ENCODE results near the gene ZMIZ1. TPM values are rescaled to one million over a fixed set of nuclear protein-coding genes. Genes with fewer than 3 reads are reported as not detected.
A peak's percentile ranks its signal among the peaks of the same experiment; 100 is the strongest.

ZMIZ1 gene
- total RNA-seq, 1 donor from 2014 or later, result 85.2 TPM

DNA sequence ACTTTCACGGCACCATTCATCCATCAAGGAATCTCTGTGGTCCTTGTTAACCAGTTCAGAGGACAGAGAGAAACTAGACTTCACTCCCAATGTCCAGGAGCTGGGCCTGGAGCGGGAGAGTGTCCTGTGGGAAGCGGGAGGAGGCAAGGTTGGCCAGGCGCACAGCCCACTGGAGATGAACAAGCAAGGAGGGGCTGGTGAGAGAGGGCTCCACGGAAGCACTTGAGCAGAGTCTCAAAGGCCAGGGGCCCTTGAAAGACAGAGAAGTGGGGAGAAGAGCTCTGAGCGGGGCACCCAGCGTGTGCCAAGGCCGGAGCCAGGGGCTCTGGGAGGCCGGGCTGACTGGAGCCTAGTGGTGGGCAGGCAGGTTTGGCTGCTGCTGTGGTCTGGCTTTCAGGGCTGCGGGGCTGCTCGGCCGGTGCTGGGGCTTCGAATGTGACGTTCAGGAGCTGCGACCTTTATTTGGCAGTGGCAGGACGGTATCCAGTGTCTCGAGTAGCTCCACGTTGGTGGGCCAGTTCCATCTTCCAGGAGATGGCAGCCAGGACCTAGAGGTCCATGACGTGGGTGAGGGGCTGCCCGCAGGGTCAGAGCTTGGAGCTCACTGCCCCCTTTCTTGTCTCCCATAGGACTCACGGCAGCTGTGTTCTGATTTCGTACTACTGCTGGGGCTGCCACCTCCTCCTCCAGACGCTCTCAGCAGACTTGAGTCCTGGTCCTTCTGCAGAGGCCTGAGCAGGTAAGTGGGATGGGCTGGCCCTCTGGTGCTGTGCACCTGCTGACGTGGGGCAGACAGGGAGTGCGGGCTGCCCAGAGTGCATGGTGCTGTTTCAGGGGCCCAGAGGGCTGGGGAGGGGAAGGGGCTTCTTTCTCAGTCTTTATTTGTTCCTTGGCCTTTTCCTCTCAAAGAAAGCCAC is 49.8 kb downstream of the ZMIZ1 start:
- TF ChIP-seq, protein P1, sequence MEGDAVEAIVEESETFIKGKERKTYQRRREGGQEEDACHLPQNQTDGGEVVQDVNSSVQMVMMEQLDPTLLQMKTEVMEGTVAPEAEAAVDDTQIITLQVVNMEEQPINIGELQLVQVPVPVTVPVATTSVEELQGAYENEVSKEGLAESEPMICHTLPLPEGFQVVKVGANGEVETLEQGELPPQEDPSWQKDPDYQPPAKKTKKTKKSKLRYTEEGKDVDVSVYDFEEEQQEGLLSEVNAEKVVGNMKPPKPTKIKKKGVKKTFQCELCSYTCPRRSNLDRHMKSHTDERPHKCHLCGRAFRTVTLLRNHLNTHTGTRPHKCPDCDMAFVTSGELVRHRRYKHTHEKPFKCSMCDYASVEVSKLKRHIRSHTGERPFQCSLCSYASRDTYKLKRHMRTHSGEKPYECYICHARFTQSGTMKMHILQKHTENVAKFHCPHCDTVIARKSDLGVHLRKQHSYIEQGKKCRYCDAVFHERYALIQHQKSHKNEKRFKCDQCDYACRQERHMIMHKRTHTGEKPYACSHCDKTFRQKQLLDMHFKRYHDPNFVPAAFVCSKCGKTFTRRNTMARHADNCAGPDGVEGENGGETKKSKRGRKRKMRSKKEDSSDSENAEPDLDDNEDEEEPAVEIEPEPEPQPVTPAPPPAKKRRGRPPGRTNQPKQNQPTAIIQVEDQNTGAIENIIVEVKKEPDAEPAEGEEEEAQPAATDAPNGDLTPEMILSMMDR (IDR thresholded peaks at IDR 0.05; ENCODE audit: unreplicated experiment), result no peak
- peaks cover 30% of the 10 kb centered on the region for H3K4me1 Mint-ChIP-seq (ENCODE audit: low read depth)
- no peak overlapping the region for H3K4me3 Mint-ChIP-seq (ENCODE audit: low read depth)
- no peaks in the 10 kb centered on the region for H3K27me3 Mint-ChIP-seq
- peaks cover 6% of the 10 kb centered on the region for H3K36me3 Mint-ChIP-seq (ENCODE audit: insufficient read depth)
- no peak overlapping the region for H3K27ac Mint-ChIP-seq
- H3K9me3 Mint-ChIP-seq (ENCODE audit: low read depth), result no peaks in the 10 kb centered on the region
- no peak for DNase-seq (ENCODE audit: low spot score, unreplicated experiment)

DNA sequence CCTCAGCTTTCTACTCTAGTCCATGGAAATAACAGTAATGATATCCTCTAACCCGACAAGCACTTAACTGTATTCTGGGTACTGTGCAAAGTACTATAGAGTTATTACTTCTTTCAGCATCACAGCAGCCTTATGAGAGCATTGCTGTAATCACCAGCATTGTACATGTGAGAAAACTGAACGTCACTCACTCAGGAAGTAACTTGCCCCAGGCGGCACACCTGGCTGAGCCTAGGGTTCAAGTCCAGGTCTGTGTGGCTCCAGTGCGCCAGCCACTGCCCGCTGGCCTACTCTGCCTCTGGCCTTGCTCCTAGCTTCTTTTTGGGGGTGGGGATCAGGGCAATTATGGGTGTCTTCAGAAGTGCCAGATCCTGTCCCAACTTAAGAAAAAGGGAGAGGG is 50.5 kb downstream of the ZMIZ1 start:
- Mint-ChIP-seq H3K27ac (no peak overlapping the region), H3K27me3 (no peaks in the 10 kb centered on the region), H3K4me3 (ENCODE audit: low read depth) (no peak overlapping the region), H3K36me3 (ENCODE audit: insufficient read depth) (peaks cover 6% of the 10 kb centered on the region), H3K9me3 (ENCODE audit: low read depth) (no peaks in the 10 kb centered on the region), H3K4me1 (ENCODE audit: low read depth) (peaks cover 23% of the 10 kb centered on the region)
- no peak for DNase-seq (ENCODE audit: low spot score, unreplicated experiment)
- TF ChIP-seq, protein P1 (IDR thresholded peaks at IDR 0.05; ENCODE audit: unreplicated experiment), result no peak

DNA sequence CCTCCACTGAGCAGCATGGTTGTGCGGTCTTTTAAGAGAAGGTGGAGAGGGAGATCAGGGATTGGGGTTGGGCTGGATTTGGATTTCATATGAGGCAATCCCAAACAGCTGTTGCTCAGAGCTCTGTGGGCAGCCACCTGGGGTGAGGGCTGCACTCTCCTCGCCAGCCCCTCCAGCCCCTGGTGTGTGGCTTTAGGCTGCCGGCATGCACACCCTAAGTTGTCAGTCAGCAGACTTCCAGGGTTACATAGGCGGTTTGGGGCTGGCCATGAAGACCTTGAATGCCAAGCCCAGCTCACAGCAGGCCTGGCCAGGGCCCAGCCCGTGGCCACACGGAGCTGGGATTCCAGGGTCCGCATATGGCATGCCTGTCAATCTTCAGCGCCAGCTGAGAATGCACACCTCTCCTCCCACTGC is 54.8 kb downstream of the ZMIZ1 start:
- Mint-ChIP-seq H3K4me3 (ENCODE audit: low read depth) (no peak overlapping the region), H3K4me1 (ENCODE audit: low read depth) (peaks cover 15% of the 10 kb centered on the region), H3K9me3 (ENCODE audit: low read depth) (no peaks in the 10 kb centered on the region), H3K36me3 (ENCODE audit: insufficient read depth) (peaks cover 8% of the 10 kb centered on the region), H3K27ac (peak overlapping the region; percentile 24), H3K27me3 (no peaks in the 10 kb centered on the region)
- no peak for DNase-seq (ENCODE audit: low spot score, unreplicated experiment)
- TF ChIP-seq, protein P1 (IDR thresholded peaks at IDR 0.05; ENCODE audit: unreplicated experiment), result no peak

DNA sequence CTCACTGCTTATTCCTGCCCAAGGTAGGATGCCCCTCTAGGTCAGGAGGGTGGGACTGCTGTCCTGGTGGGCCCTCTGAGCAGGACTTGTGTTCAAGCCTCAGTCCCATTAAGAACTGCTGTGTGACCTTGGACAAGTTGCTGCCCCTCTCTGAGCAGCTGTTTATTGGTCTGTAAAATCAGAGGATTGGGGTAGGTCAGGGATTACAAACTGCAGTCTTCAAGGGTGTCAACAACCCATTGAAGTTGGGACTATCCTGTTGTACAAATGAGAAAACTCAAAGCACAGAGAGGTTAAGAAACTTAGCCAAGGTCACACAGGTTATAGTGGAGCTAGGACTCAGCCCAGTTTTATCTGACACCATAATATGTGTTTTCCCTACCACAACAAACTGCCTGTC is 55.3 kb downstream of the ZMIZ1 start:
- TF ChIP-seq, protein P1 (IDR thresholded peaks at IDR 0.05; ENCODE audit: unreplicated experiment), result no peak
- no peak for DNase-seq (ENCODE audit: low spot score, unreplicated experiment)
- Mint-ChIP-seq H3K4me3 (ENCODE audit: low read depth) (no peak overlapping the region), H3K9me3 (ENCODE audit: low read depth) (no peaks in the 10 kb centered on the region), H3K27me3 (no peaks in the 10 kb centered on the region), H3K27ac (no peak overlapping the region), H3K4me1 (ENCODE audit: low read depth) (peaks cover 21% of the 10 kb centered on the region), H3K36me3 (ENCODE audit: insufficient read depth) (peaks cover 8% of the 10 kb centered on the region)

DNA sequence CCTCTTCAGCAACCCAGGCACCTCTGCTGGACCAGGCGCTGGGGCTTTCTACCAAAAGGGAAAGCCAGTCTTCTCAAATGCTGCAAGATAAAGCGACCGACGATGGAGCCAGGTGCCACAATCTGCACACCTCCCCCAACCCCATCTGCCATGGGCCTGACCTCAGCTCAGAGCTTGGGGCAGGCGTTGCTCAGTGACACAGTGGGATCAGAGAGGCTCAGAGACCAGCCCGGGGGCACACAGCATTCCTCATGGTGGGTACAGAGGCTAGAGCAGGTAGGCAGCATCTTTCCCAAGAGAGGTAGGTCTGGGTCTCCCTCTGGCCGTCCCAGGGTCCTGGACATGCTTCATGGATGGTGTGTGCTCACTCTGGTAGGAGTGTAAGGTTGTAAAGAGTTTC is 56.3 kb downstream of the ZMIZ1 start:
- TF ChIP-seq, protein P1 (IDR thresholded peaks at IDR 0.05; ENCODE audit: unreplicated experiment), result no peak
- no peak for DNase-seq (ENCODE audit: low spot score, unreplicated experiment)
- Mint-ChIP-seq H3K9me3 (ENCODE audit: low read depth) (no peaks in the 10 kb centered on the region), H3K4me3 (ENCODE audit: low read depth) (no peak overlapping the region), H3K27me3 (no peaks in the 10 kb centered on the region), H3K4me1 (ENCODE audit: low read depth) (peaks cover 31% of the 10 kb centered on the region), H3K36me3 (ENCODE audit: insufficient read depth) (peaks cover 6% of the 10 kb centered on the region), H3K27ac (no peak overlapping the region)
